ENCODE data around the gene ACSL1. TPM values are rescaled to one million over a fixed set of nuclear protein-coding genes. Genes with fewer than 3 reads are reported as not detected.

The ACSL1 gene
- total and polyA plus RNA-seq, 9 of the 15 experiments (the other 6 are each of a cell fraction or from before 2014, with no cell fraction given): 6.7 to 24.1 (median 15.0) TPM

DNA sequence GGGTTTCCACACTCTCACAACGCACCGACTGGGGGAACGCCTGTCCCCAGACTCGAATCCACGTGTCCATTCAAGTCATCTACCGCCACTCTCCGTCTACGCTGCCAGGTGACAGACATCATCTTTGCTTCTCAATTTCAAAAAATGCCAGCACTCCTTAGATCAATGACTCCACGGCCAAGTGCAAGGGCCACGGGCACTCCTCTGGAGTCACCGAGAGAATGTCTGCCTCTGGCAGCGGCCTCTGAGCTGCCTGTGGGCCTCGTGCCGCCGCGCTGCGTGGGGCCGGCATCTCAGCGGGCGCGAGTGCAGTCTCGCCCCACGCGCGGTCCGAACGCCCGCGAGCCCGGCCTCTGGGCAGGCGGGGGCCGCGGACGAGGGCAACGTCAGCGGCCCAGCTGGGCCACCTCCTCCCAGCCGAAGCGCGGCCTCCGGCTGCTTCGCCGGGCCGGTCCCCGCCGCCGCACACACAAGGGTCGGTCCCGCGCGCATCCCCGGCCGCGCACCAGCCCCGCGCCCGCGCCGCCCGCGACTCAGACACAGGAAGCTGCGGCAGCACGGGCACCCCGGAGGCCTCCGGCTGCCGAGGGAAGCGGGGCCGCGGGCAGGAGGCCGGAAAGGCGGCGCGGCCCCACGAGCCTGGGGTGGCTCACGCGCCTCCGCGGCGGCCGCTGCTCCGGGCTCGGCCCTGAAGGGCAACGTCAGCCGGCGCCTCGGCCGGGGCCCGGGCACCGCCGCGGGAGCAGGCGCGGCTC, 450 bp downstream of the ACSL1 start (continued):
- TF ChIP-seq, protein P1, sequence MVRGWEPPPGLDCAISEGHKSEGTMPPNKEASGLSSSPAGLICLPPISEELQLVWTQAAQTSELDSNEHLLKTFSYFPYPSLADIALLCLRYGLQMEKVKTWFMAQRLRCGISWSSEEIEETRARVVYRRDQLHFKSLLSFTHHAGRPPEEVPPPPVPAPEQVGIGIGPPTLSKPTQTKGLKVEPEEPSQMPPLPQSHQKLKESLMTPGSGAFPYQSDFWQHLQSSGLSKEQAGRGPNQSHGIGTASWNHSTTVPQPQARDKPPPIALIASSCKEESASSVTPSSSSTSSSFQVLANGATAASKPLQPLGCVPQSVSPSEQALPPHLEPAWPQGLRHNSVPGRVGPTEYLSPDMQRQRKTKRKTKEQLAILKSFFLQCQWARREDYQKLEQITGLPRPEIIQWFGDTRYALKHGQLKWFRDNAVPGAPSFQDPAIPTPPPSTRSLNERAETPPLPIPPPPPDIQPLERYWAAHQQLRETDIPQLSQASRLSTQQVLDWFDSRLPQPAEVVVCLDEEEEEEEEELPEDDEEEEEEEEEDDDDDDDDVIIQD (CRISPR knock-in tag; IDR thresholded peaks at IDR 0.05): no peak
- no peak for TF ChIP-seq CHD2 (IDR thresholded peaks at IDR 0.05; ENCODE audit: low read depth, low read length)
- no peak for TF ChIP-seq ZSCAN32 (CRISPR knock-in tag; IDR thresholded peaks at IDR 0.05)
- TF ChIP-seq, protein P2, sequence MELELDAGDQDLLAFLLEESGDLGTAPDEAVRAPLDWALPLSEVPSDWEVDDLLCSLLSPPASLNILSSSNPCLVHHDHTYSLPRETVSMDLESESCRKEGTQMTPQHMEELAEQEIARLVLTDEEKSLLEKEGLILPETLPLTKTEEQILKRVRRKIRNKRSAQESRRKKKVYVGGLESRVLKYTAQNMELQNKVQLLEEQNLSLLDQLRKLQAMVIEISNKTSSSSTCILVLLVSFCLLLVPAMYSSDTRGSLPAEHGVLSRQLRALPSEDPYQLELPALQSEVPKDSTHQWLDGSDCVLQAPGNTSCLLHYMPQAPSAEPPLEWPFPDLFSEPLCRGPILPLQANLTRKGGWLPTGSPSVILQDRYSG (tag; conservative IDR thresholded peaks at IDR 0.05; ENCODE audit: low read depth): no peak
- TF ChIP-seq TSC22D4 (tag; IDR thresholded peaks at IDR 0.05): no peak
- TF ChIP-seq THAP12 (CRISPR knock-in tag; IDR thresholded peaks at IDR 0.05): no peak
- TF ChIP-seq ZNF134 (CRISPR knock-in tag; conservative IDR thresholded peaks at IDR 0.05): no peak
- TF ChIP-seq SIN3A (IDR thresholded peaks at IDR 0.05; ENCODE audit: borderline replicate concordance in 2 of 2, control insufficient read depth in 1 of 2, low read depth in 2 of 2, low read length in 2 of 2): no peak
- no peak for TF ChIP-seq GABPB2 (CRISPR knock-in tag; conservative IDR thresholded peaks at IDR 0.05)
- no peak for TF ChIP-seq RBM17 (IDR thresholded peaks at IDR 0.05; ENCODE audit: borderline replicate concordance, low read depth, low read length)
- no peak for TF ChIP-seq KAT7 (CRISPR knock-in tag; IDR thresholded peaks at IDR 0.05; ENCODE audit: borderline replicate concordance)
- no peak for TF ChIP-seq PCBP2 (IDR thresholded peaks at IDR 0.05; ENCODE audit: low read depth, low read length, poor library complexity, severe bottlenecking)
- no peak for TF ChIP-seq GTF2E2 (tag; IDR thresholded peaks at IDR 0.05)
- TF ChIP-seq ATF7 (IDR thresholded peaks at IDR 0.05): no peak
- TF ChIP-seq, protein P3, sequence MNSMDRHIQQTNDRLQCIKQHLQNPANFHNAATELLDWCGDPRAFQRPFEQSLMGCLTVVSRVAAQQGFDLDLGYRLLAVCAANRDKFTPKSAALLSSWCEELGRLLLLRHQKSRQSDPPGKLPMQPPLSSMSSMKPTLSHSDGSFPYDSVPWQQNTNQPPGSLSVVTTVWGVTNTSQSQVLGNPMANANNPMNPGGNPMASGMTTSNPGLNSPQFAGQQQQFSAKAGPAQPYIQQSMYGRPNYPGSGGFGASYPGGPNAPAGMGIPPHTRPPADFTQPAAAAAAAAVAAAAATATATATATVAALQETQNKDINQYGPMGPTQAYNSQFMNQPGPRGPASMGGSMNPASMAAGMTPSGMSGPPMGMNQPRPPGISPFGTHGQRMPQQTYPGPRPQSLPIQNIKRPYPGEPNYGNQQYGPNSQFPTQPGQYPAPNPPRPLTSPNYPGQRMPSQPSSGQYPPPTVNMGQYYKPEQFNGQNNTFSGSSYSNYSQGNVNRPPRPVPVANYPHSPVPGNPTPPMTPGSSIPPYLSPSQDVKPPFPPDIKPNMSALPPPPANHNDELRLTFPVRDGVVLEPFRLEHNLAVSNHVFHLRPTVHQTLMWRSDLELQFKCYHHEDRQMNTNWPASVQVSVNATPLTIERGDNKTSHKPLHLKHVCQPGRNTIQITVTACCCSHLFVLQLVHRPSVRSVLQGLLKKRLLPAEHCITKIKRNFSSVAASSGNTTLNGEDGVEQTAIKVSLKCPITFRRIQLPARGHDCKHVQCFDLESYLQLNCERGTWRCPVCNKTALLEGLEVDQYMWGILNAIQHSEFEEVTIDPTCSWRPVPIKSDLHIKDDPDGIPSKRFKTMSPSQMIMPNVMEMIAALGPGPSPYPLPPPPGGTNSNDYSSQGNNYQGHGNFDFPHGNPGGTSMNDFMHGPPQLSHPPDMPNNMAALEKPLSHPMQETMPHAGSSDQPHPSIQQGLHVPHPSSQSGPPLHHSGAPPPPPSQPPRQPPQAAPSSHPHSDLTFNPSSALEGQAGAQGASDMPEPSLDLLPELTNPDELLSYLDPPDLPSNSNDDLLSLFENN (IDR thresholded peaks at IDR 0.05; ENCODE audit: low read depth in 2 of 2, low read length in 2 of 2): no peak
- TF ChIP-seq ZNF766 (CRISPR knock-in tag; conservative IDR thresholded peaks at IDR 0.05): no peak
- TF ChIP-seq CBX5 (IDR thresholded peaks at IDR 0.05; ENCODE audit: borderline replicate concordance, low read depth): no peak
- no peak for TF ChIP-seq ZNF696 (CRISPR knock-in tag; conservative IDR thresholded peaks at IDR 0.05)
- no peak for TF ChIP-seq RBM25 (IDR thresholded peaks at IDR 0.05; ENCODE audit: low read depth, low read length, severe bottlenecking)
- TF ChIP-seq NR1H2 (CRISPR knock-in tag; IDR thresholded peaks at IDR 0.05): no peak

Data from K562 (cell line).